GM19238 (cell line): ENCODE results near the gene SLC2A13.
A peak's percentile ranks its signal among the peaks of the same experiment; 100 is the strongest.

Experiments
- DNase-seq: peaks from one replicate; pipeline ENCODE4 v3.0.0; 2011; ENCODE audit warnings: low spot score; ENCODE audit not compliant: insufficient read length

SLC2A13 gene

GRCh38 chr12:40105515-40106201 lies at the start of gene SLC2A13:
Gene SLC2A13 (minus strand): TSS chr12:40106081. CDS start chr12:40105808, 273 bp downstream.
- DNase-seq, result peak; percentile 75

- no peak for DNase-seq
These were observed 48.5 kb upstream of the SLC2A13 start for GRCh38 chr12:40154381-40154780.

- DNase-seq, result no peak
These were observed 47.6 kb upstream of the SLC2A13 start for GRCh38 chr12:40153432-40153831.

GRCh38 chr12:40152783-40153383 lies 47.0 kb upstream of the SLC2A13 start:
- no peak for DNase-seq

- DNase-seq, result no peak
These were observed 43.9 kb upstream of the SLC2A13 start for GRCh38 chr12:40149673-40150260.

GRCh38 chr12:40146800-40147797 lies 41.2 kb upstream of the SLC2A13 start:
- DNase-seq, result no peak

- no peak for DNase-seq
These were observed 40.0 kb upstream of the SLC2A13 start for GRCh38 chr12:40145896-40146295.

- DNase-seq, result no peak
These were observed 38.1 kb upstream of the SLC2A13 start for GRCh38 chr12:40144023-40144422.

GRCh38 chr12:40142001-40142744 lies 36.3 kb upstream of the SLC2A13 start:
- no peak for DNase-seq

- DNase-seq, result no peak
These were observed 32.6 kb upstream of the SLC2A13 start for GRCh38 chr12:40138526-40138925.

- peak; percentile 13 for DNase-seq
These were observed 31.4 kb upstream of the SLC2A13 start for GRCh38 chr12:40137252-40137651.

- no peak for DNase-seq
These were observed 21.5 kb upstream of the SLC2A13 start for GRCh38 chr12:40127408-40127807.

GRCh38 chr12:40123496-40123895 lies 17.6 kb upstream of the SLC2A13 start:
- no peak for DNase-seq

- no peak for DNase-seq
These were observed 17.0 kb upstream of the SLC2A13 start for GRCh38 chr12:40122842-40123241.

- DNase-seq, result no peak
These were observed 11.9 kb upstream of the SLC2A13 start for GRCh38 chr12:40117818-40118217.

- DNase-seq, result no peak
These were observed 4.7 kb upstream of the SLC2A13 start for GRCh38 chr12:40110586-40110985.

- DNase-seq, result no peak
These were observed 2.1 kb upstream of the SLC2A13 start for GRCh38 chr12:40107803-40108620.

GRCh38 chr12:40107098-40107802 lies 1.4 kb upstream of the SLC2A13 start:
- DNase-seq, result peak; percentile 65

- no peak for DNase-seq
These were observed 774 bp upstream of the SLC2A13 start for GRCh38 chr12:40106655-40107054.
